NCI-H524 treated with DMSO at 0.1 percent for 48 hours (cell line): ENCODE results near the gene SLC29A4.
A peak's percentile ranks its signal among the peaks of the same experiment; 100 is the strongest.
"Not testable (repeated sequence)": the region's sequence is repeated elsewhere in the genome, so short reads cannot be mapped to it uniquely, and the experiment has no call there.

ENCODE experiments used
- DNase-seq: peaks from one replicate; lab custom pipeline; 2025; lab: John Stamatoyannopoulos, UW

The SLC29A4 gene, protein sequence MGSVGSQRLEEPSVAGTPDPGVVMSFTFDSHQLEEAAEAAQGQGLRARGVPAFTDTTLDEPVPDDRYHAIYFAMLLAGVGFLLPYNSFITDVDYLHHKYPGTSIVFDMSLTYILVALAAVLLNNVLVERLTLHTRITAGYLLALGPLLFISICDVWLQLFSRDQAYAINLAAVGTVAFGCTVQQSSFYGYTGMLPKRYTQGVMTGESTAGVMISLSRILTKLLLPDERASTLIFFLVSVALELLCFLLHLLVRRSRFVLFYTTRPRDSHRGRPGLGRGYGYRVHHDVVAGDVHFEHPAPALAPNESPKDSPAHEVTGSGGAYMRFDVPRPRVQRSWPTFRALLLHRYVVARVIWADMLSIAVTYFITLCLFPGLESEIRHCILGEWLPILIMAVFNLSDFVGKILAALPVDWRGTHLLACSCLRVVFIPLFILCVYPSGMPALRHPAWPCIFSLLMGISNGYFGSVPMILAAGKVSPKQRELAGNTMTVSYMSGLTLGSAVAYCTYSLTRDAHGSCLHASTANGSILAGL

DNA sequence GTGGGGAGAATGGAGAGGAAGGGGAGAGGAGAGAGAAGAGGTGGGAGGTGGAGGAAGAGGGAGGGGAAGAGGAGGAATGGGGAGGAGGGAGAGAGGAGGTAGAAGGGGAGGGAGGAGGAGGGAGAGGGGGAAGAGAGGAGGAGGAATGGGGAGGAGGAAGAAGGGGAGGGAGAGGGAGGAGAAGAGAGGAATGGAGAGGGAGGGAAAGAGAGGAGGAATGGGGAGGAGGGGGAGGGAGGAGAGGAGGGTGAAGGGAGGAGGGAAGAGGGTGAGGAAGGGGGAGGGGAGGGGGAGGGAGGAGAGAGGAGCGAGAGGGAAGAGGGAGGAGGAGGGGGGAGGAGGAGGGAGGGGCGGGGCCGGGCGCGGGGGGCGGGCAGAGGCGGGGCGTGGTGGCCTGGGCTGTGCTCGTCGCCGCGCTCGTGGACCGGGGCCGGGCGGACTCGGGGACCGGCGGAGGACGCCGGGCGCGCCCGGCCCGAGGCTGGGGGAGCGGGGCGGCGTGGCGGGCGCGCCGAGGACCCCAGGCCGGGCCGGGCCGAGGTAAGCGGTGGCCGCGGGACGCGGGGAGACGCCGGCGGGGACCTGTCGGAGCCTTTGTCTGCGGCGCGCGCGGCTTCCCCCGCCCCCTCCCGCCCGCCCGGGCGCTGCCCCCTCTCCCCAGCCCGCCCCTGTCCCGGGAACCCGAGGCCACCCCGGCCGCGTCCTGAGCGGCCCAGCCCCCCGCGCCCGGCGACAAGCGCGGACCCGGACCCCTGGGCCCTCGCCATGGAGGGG, at the start of gene SLC29A4:
Gene SLC29A4, plus strand, starts transcription at position 401 of the 774 bp plus-strand sequence. CDS start 4,874 bp downstream, outside the sequence.
- no peak for DNase-seq

- DNase-seq: no peak
Measured at GRCh38 chr7:5234852-5235831, 47.6 kb upstream of the SLC29A4 start.

GRCh38 chr7:5237286-5237685, 45.5 kb upstream of the SLC29A4 start:
- no peak for DNase-seq

DNA sequence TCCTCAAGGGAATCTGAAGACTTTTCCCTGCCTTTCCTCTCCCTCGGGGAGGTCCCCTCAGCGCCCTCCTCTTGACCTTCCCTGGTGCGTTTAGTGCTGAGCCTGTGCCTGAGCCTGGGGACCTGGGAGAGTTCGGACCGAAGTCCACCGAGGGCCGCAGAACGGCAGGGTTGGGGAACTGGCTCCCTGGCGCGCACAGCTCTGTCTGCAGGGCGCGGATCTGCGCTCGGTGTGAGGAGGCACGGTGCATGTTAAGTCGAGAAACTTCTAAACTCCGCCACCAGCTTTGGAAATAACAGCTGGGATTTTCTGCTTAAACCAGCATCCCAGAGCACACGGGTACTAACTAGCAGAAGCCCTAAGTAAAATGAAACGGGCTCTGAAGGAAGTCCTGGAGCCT, 44.2 kb upstream of the SLC29A4 start:
- no peak for DNase-seq

DNA sequence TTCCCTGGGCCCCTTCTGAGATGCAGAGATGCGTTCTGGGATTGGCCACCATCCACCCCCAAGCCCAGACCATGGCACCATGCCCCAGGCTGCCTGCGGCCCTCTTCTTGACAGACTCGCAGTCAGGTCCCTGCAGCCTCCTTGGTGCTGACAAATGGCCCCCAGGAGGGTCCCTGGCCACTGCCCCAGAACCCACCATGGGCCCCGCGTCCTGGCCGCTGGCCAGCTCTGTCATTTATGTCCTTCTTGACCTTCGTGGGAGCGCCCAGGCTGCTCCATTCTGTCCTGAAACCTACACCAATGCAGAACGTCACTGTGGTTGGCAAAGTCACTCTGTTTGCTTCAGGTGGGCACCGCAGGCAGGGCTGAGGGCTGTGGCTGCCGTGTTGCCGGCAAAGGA, 39.5 kb upstream of the SLC29A4 start:
- DNase-seq: no peak

- DNase-seq: peak; percentile 43
Measured at GRCh38 chr7:5248201-5248885, 34.4 kb upstream of the SLC29A4 start.

DNA sequence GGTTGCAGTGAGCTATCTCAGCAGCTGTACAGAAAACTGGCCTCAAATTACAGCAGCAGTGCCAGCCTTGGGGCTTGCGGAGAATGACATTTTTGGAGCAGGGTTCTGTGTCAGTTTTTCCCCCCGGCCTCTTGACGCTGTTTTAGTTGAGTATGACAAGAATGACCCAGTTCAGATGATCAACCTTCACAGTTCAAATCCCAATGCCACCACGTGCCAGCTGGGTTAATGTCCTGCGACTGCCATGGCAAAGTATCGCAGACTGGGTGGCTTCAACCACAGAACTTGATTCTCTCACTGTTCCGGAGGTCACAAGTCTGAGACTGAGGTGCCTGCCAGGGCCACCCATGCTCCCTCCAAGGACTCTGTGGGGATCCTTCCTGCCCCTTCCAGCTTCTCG, 32.0 kb upstream of the SLC29A4 start:
- DNase-seq: not testable (repeated sequence)

DNA sequence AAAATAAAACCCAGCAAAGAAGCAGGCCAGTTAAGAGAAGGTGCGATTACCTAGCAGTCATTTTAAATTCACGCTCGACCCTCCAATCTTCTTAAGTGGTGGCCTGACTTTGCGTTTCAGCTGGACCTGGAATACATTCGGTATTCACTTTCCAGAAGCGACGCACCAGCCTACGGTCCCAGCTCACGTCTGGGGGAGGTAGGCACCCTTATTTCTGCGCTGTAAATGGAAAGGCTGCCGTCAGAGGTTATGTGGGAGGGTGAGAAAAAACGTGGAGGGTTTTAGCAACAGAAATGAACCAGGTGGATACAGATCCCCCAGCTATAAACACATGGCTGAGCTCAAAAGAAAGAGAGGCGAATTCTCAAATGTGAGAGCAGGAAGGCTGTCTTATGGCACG, 29.2 kb upstream of the SLC29A4 start:
- not testable (repeated sequence) for DNase-seq

- not testable (repeated sequence) for DNase-seq
Measured at GRCh38 chr7:5254371-5254770, 28.4 kb upstream of the SLC29A4 start.

DNA sequence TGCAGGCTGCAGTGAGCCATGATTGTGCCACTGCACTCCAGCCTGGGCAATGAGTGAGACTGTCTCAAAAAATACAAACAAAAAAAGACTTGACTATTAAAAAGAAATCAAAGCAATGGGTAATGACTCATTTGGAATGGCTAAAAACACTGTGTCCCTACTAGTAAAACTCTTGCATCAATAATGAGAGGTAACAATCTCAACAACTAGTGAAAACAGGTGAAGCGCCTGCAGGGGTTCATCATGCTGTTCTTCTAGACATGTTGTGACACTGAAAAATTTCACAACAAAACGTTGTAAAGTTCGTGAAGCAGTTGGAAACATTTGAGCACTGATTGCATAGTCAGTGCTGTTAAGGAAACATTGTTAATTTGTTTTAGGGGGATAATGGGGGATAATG, 26.9 kb upstream of the SLC29A4 start:
- DNase-seq: no peak

- DNase-seq: not testable (repeated sequence)
Measured at GRCh38 chr7:5260530-5261068, 22.1 kb upstream of the SLC29A4 start.

- not testable (repeated sequence) for DNase-seq
Measured at GRCh38 chr7:5263066-5263465, 19.7 kb upstream of the SLC29A4 start.

DNA sequence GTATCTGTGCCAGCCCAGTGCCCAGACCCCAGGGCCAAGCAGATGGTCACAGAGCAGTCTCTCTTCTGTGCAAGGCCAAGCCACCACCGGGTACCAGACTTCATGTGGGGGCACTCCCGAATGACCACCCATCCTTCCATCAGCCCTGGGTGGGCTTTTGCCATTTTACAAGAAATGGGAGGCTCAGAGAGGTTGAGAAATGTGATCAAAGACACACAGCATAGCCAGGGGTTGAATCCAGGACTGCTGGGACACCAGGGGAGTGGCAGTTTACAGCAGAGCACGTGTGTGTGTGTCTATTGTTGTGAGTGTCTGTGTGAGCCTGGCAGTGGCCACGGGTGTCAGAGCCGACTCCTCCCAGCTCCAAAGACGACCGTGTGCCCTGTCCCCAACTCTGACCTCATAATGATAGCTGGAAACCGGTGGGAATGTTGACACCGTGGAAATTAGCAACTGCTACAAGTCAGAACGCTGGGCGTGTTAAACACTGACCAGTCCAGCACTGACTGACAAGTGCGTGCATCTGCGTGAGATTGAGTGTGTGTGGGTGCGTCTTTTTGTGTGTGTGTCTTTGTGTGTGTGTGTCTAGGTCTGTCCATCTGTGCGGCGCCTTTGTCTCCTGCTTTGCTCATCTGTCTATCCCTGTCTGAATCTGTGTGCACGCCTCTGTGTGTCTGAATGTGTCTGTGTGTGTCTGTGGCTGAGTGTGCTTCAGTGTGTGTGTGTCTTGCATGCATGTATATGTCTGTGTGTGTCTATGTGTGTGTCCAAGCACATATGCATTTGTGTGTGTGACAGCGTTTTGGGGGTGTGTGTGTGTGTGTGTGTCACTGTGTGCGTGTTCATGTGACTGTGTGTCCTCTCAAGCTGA, 17.2 kb upstream of the SLC29A4 start:
- no peak for DNase-seq

DNA sequence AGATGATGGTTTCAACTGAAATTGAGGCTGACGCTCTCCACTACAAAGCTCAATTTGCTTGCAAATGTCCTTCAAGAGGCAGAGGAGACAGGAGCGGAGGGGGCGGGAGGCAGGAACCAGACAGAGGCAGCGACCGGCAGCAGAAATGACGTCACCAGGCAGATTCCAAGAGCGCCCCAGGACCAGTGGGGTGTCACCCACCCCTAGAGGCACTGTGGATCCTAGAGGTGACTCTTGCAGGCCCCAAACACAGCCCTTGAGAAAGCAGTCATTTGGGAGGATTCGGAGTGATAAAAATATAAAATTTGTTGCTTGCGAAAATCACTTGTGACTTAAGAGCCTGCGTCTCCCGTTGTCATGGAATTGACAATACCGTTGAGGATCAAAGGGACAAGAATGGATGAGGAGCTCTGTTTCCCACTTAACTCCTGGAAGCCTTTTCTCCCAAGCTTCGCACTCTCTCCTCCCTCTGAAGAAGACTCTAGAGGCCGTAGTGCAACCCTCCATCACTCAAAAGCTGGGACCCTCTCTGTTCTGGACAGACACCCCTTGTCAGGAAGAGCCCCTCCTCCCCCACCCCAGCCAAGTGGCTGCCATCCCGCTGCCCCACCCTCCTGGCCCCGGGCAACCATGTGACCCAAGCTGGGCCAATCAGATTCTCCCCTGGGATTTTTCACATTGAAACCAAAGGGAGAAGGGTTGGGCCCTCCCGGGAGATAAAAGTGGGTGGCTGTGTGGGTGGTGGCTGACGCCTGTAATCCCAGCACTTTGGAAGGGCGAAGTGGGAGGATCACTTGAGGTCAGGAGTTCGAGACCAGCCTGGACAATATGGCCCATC, 16.3 kb upstream of the SLC29A4 start:
- DNase-seq: no peak

- not testable (repeated sequence) for DNase-seq
Measured at GRCh38 chr7:5267829-5268228, 14.9 kb upstream of the SLC29A4 start.

DNA sequence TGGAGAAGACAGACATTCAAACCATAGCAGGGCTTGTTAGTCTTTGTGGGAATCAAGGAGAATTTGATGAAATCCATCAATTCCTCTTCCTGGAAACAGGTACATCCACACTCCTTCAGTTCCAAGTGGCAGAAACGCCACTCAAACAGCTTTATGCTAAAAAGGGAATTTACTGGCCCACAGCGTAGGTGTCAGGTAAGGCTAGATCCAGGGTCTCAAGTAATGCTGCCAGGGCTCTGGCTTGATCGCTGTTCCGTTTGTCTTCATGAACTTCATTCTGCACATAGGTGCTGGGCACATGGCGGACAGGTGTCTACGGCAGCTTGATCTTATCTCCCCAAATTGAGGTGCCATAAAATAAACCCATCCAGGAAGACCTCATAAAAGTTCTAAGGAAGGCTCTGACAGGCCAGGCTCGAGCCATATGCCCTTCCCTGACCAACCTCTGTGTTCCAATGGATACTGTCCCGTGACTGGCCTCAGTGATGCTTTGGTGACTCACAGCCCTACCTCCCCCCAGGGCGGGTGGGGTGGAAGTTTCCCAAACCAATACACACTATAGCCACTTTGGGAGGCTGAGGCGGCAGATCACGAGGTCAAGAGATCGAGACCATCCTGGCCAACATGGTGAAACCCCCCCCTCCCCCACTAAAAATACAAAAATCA, 12.6 kb upstream of the SLC29A4 start:
- DNase-seq: not testable (repeated sequence)

DNA sequence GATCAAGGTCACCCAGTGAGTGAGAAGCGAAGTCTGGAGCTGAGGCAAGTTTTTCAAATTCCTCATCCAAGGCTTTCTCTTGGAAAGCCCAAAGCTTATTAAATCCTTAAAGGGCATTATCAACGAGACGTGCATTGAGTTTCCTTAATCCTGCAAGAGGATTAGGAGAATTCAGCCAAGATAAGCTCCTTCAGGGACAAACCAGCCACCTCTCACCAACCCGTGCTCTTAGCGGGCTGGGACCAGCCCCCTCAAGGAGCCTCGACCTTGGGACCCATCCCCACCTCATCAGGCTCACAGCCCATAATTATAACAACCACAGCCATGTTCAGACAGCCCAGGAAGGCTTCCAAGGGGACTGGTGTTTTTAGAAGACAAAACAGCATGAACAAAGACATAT, 12.0 kb upstream of the SLC29A4 start:
- DNase-seq: peak; percentile 23

DNA sequence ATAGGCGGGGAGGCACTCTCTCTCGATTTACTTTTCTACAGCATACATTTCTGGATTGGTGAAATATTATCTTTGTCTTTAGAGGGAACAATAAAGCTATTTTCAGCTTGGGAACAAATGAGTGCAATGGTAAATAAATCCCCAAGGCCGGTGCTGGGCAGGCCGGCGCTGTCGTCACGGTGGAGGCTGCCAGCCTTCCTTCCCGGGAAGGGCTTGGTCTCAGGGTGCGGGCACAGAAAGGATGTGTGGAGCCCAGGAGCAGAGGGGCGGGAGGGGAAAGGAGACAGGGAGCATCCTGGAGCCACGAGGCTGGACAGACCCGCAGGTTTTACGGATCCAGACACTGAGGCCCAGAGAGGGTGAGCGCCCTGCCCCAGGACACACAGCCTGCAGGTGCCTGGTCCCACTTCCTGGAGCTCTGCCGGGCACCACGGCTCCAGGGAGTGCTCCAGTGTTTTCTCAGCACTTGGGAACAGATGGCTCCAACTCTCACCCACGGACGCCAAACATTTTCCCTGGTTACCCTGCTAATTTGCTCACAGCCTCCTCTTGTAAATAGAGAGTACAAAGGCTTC, 8.8 kb upstream of the SLC29A4 start:
- not testable (repeated sequence) for DNase-seq
